Measurements from ENCODE around the gene APRT. TPM values are rescaled to one million over a fixed set of nuclear protein-coding genes. Genes with fewer than 3 reads are reported as not detected.

The APRT gene
- polyA plus RNA-seq, 1 experiment: 152 TPM

DNA sequence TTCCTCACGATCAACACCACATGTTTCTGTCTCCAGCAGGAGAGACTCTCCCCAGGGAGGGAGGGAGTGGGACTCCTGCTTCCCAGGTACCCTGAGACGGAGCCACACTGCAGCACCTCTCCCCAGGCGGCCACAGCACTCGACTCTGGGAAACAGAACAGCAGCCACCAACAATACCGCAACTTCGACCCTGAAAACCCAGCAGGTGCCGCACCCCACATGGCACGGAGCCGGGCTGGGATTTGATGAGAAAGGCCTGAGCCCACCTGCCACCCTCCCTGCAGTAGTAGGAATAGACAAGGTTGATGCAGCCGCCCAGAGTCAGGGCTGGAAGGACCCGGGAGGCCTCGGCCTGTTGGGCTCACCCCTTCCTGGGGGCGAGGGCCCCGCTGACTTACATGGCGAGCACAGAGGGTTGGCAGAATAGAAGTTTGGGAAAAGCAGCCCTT, 30.6 kb upstream of the APRT start:
- Histone ChIP-seq H3K27me3 (ENCODE audit: control insufficient read depth, insufficient read depth, low read length) (no peaks in the 10 kb centered on the region), H3K36me3 (ENCODE audit: control insufficient read depth, insufficient read depth, low read length) (peaks cover 24% of the 10 kb centered on the region), H3K4me3 (ENCODE audit: low read depth, low read length) (no peak overlapping the region)
- no peak for DNase-seq (ENCODE audit: low read depth)
- ChIA-PET CTCF (no interaction called here), POLR2A (no interaction called here)
- TF ChIP-seq, protein P1, sequence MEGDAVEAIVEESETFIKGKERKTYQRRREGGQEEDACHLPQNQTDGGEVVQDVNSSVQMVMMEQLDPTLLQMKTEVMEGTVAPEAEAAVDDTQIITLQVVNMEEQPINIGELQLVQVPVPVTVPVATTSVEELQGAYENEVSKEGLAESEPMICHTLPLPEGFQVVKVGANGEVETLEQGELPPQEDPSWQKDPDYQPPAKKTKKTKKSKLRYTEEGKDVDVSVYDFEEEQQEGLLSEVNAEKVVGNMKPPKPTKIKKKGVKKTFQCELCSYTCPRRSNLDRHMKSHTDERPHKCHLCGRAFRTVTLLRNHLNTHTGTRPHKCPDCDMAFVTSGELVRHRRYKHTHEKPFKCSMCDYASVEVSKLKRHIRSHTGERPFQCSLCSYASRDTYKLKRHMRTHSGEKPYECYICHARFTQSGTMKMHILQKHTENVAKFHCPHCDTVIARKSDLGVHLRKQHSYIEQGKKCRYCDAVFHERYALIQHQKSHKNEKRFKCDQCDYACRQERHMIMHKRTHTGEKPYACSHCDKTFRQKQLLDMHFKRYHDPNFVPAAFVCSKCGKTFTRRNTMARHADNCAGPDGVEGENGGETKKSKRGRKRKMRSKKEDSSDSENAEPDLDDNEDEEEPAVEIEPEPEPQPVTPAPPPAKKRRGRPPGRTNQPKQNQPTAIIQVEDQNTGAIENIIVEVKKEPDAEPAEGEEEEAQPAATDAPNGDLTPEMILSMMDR (IDR thresholded peaks at IDR 0.05; ENCODE audit: insufficient read depth, low read depth, low read length): no peak

- TF ChIP-seq, protein P1 (IDR thresholded peaks at IDR 0.05; ENCODE audit: insufficient read depth, low read depth, low read length): no peak
- no peak for DNase-seq (ENCODE audit: low read depth)
- Histone ChIP-seq H3K4me3 (ENCODE audit: low read depth, low read length) (no peak overlapping the region), H3K36me3 (ENCODE audit: control insufficient read depth, insufficient read depth, low read length) (peaks cover 25% of the 10 kb centered on the region), H3K27me3 (ENCODE audit: control insufficient read depth, insufficient read depth, low read length) (no peaks in the 10 kb centered on the region)
- ChIA-PET POLR2A (no interaction called here), CTCF (interaction anchor here (1.5 kb wide), 1 partner anchor 16 kb away, joined by 3 read pairs; no protein-coding TSS in a partner anchor)
Observed at GRCh38 chr16:88841521-88842307, 30.0 kb upstream of the APRT start.

- H3K36me3 ChIP-seq (ENCODE audit: control insufficient read depth, insufficient read depth, low read length): peaks cover 25% of the 10 kb centered on the region
- ChIA-PET POLR2A (no interaction called here), CTCF (interaction anchor here (1.1 to 1.5 kb wide), 3 partner anchors 11 to 253 kb away, joined by 3 to 4 read pairs (median 3); partner anchors contain the start of gene ACSF3)
Observed at GRCh38 chr16:88840600-88841215, 29.0 kb upstream of the APRT start.

GRCh38 chr16:88839745-88840599, 28.2 kb upstream of the APRT start:
- Histone ChIP-seq H3K4me3 (ENCODE audit: low read depth, low read length) (no peak overlapping the region), H3K27me3 (ENCODE audit: control insufficient read depth, insufficient read depth, low read length) (no peaks in the 10 kb centered on the region), H3K36me3 (ENCODE audit: control insufficient read depth, insufficient read depth, low read length) (peaks cover 25% of the 10 kb centered on the region)
- CTCF ChIA-PET: interaction anchor here (1.1 to 1.5 kb wide), 3 partner anchors 10 to 254 kb away, joined by 3 to 4 read pairs (median 3); partner anchors contain the start of gene ACSF3
- no peak for DNase-seq (ENCODE audit: low read depth)
- TF ChIP-seq, protein P1 (IDR thresholded peaks at IDR 0.05; ENCODE audit: insufficient read depth, low read depth, low read length): no peak
- POLR2A ChIA-PET: no interaction called here

More at GRCh38 chr16:88840600-88841215, 29.0 kb upstream of the APRT start:
- Histone ChIP-seq H3K4me3 (ENCODE audit: low read depth, low read length) (no peak overlapping the region), H3K27me3 (ENCODE audit: control insufficient read depth, insufficient read depth, low read length) (no peaks in the 10 kb centered on the region)
- no peak for DNase-seq (ENCODE audit: low read depth)
- TF ChIP-seq, protein P1 (IDR thresholded peaks at IDR 0.05; ENCODE audit: insufficient read depth, low read depth, low read length): no peak

All from BJ (cell line).